H1 (cell line): ENCODE measurements around the gene VEPH1. TPM values are rescaled to one million over a fixed set of nuclear protein-coding genes. Genes with fewer than 3 reads are reported as not detected.

ENCODE experiments used
- CTCF ChIA-PET: fragments of 300-600 bp; sonication (Branson Sonifier 250); formaldehyde crosslinking; loops from one replicate; lab custom pipeline; 2021; ENCODE audit not compliant: partially characterized antibody; lab: Charles Lee
- POLR2A ChIA-PET: fragments of 300-600 bp; sonication (Branson Sonifier 250); formaldehyde crosslinking; loops from one replicate; lab custom pipeline; 2021; ENCODE audit warnings: inconsistent platforms; ENCODE audit not compliant: partially characterized antibody; lab: Charles Lee
- DNase-seq, 2 experiments: peaks; one replicate each; pipeline versions ENCODE4 v3.0.0 to v3.0.0-alpha.2; 2010 to 2022; ENCODE audit warnings: low spot score in 2 of 2, low read depth in 1 of 2, mixed read lengths in 1 of 2
- FAIRE-seq: peaks from 2 replicates; lab custom pipeline; 2011; peaks lifted over from hg19 to GRCh38; lab: Jason Lieb, UNC
- H2AFZ ChIP-seq: 2 replicates; pipeline ENCODE4 v1.8.1; 2012; ENCODE audit warnings: low read length, inconsistent platforms
- H2AK5ac ChIP-seq: 2 replicates; pipeline ENCODE4 v1.6.1; 2013; ENCODE audit warnings: low read depth, low read length
- H2BK120ac ChIP-seq: replicated peaks from 2 replicates; pipeline ENCODE3; 2013; ENCODE audit warnings: low read depth, low read length, inconsistent platforms
- H2BK12ac ChIP-seq: 2 replicates; pipeline ENCODE4 v1.6.1; 2013; ENCODE audit warnings: low read depth, low read length
- H2BK15ac ChIP-seq: 2 replicates; pipeline ENCODE4 v1.6.1; 2013; ENCODE audit warnings: low read length
- H2BK20ac ChIP-seq: 2 replicates; pipeline ENCODE4 v1.6.1; 2013; ENCODE audit warnings: low read length
- H2BK5ac ChIP-seq: 2 replicates; pipeline ENCODE4 v1.6.1; 2013; ENCODE audit warnings: low read depth, low read length
- H3K14ac ChIP-seq: 2 replicates; pipeline ENCODE4 v1.6.1; 2013; ENCODE audit warnings: inconsistent platforms; ENCODE audit not compliant: insufficient read length
- H3K18ac ChIP-seq: 2 replicates; pipeline ENCODE4 v1.6.1; 2013; ENCODE audit warnings: low read length; ENCODE audit errors: extremely low read depth
- H3K23ac ChIP-seq: 2 replicates; pipeline ENCODE4 v1.6.1; 2013; ENCODE audit warnings: inconsistent platforms; ENCODE audit not compliant: insufficient read length
- H3K23me2 ChIP-seq: 2 replicates; pipeline ENCODE4 v1.6.1; 2013; ENCODE audit warnings: low read depth, low read length
- H3K27ac ChIP-seq: 2 replicates; pipeline ENCODE4 v1.6.1; 2011; ENCODE audit warnings: low read depth, low read length, inconsistent platforms
- H3K27me3 ChIP-seq, 4 experiments: replicated peaks in 1 of 4; 1 replicate in 1 of 4; 2 replicates in 3 of 4; pipeline versions ENCODE4 v1.6.1 to v1.8.1; 2011 to 2013; ENCODE audit warnings: low read length in 3 of 4, mild to moderate bottlenecking in 3 of 4, inconsistent platforms in 2 of 4, mixed read lengths in 2 of 4, moderate library complexity in 1 of 4; ENCODE audit not compliant: control insufficient read depth in 3 of 4, insufficient read depth in 3 of 4; ENCODE audit errors: extremely low read depth in 1 of 4
- H3K36me3 ChIP-seq, 4 experiments: 2 replicates each; pipeline versions ENCODE4 v1.6.1 to v1.8.1; 2011 to 2013; ENCODE audit warnings: mild to moderate bottlenecking in 4 of 4, low read length in 3 of 4, moderate library complexity in 2 of 4, control low read depth in 1 of 4, inconsistent platforms in 1 of 4; ENCODE audit not compliant: insufficient read depth in 4 of 4, control insufficient read depth in 2 of 4
- H3K4ac ChIP-seq: replicated peaks from 2 replicates; pipeline ENCODE3; 2013; ENCODE audit warnings: low read length, low read depth, mixed read lengths, inconsistent platforms; ENCODE audit not compliant: insufficient read length
- H3K4me1 ChIP-seq, 4 experiments: replicated peaks in 1 of 4; 1 replicate in 1 of 4; 2 replicates in 3 of 4; pipeline versions ENCODE4 v1.6.1 to v1.8.1; 2011 to 2013; ENCODE audit warnings: low read length in 3 of 4, inconsistent platforms in 2 of 4, mixed read lengths in 1 of 4; ENCODE audit not compliant: insufficient read depth in 4 of 4, control insufficient read depth in 3 of 4
- H3K4me2 ChIP-seq, 2 experiments: 2 replicates each; pipeline versions ENCODE4 v1.6.1 to v1.8.1; 2011 to 2013; ENCODE audit warnings: low read depth in 2 of 2, low read length in 2 of 2, control low read depth in 1 of 2, inconsistent platforms in 1 of 2, mild to moderate bottlenecking in 1 of 2; ENCODE audit not compliant: insufficient read depth in 1 of 2
- H3K4me3 ChIP-seq, 4 experiments: fragments of 200-600, 300-600 bp in 1 of 4; sonication (generic), shearing (Covaris generic), sonication (Bioruptor Twin) in 1 of 4; 2 replicates each; pipeline versions ENCODE4 v1.5.1 to v1.8.1; 2011 to 2016; ENCODE audit warnings: low read length in 4 of 4, low read depth in 3 of 4, control low read depth in 2 of 4, inconsistent platforms in 2 of 4, mild to moderate bottlenecking in 2 of 4, mixed read lengths in 1 of 4, moderate library complexity in 1 of 4; ENCODE audit not compliant: insufficient read depth in 2 of 4; ENCODE audit errors: extremely low read depth in 1 of 4
- H3K56ac ChIP-seq: replicated peaks from 2 replicates; pipeline ENCODE3; 2013; ENCODE audit warnings: low read depth, mild to moderate bottlenecking, mixed read lengths, low read length, inconsistent platforms; ENCODE audit not compliant: insufficient read length
- H3K79me1 ChIP-seq: 2 replicates; pipeline ENCODE4 v1.6.1; 2013; ENCODE audit warnings: low read depth, low read length, control low read depth
- H3K79me2 ChIP-seq, 2 experiments: 2 replicates each; pipeline versions ENCODE4 v1.6.1 to v1.8.1; 2012 to 2013; ENCODE audit warnings: low read length in 2 of 2, mild to moderate bottlenecking in 2 of 2, inconsistent platforms in 1 of 2; ENCODE audit not compliant: insufficient read depth in 2 of 2, control insufficient read depth in 1 of 2
- H3K9ac ChIP-seq, 4 experiments: replicated peaks in 1 of 4; 1 replicate in 1 of 4; 2 replicates in 3 of 4; pipeline versions ENCODE4 v1.6.1 to v1.8.1; 2011 to 2013; ENCODE audit warnings: low read depth in 3 of 4, low read length in 3 of 4, control low read depth in 2 of 4, mild to moderate bottlenecking in 2 of 4, moderate library complexity in 2 of 4, inconsistent platforms in 1 of 4; ENCODE audit errors: extremely low read depth in 1 of 4
- H3K9me3 ChIP-seq, 2 experiments: 2 replicates each; pipeline versions ENCODE4 v1.6.1 to v1.8.1; 2012 to 2013; ENCODE audit warnings: mild to moderate bottlenecking in 2 of 2, moderate library complexity in 2 of 2, control low read depth in 1 of 2, inconsistent platforms in 1 of 2, low read depth in 1 of 2, low read length in 1 of 2, mixed read lengths in 1 of 2; ENCODE audit not compliant: insufficient read depth in 2 of 2
- H4K20me1 ChIP-seq, 2 experiments: replicated peaks in 1 of 2; 2 replicates each; pipeline versions ENCODE3 to v1.8.1; 2011 to 2013; ENCODE audit warnings: inconsistent platforms in 2 of 2, low read length in 2 of 2, mild to moderate bottlenecking in 1 of 2; ENCODE audit not compliant: insufficient read depth in 2 of 2, control insufficient read depth in 1 of 2
- H4K5ac ChIP-seq: 2 replicates; pipeline ENCODE4 v1.6.1; 2013; ENCODE audit warnings: low read length, low read depth, mixed read lengths, inconsistent platforms; ENCODE audit not compliant: insufficient read length
- H4K8ac ChIP-seq: 2 replicates; pipeline ENCODE4 v1.8.0; 2013; ENCODE audit warnings: mild to moderate bottlenecking, moderate library complexity, low read length, inconsistent platforms; ENCODE audit not compliant: insufficient read depth; ENCODE audit errors: extremely low read depth
- H4K91ac ChIP-seq: replicated peaks from 2 replicates; pipeline ENCODE3; 2013; ENCODE audit warnings: low read length, mixed read lengths, inconsistent platforms; ENCODE audit not compliant: insufficient read length
- ASH2L ChIP-seq: fragments of 200-600, 300-600 bp; sonication (generic); IDR thresholded peaks from one replicate; pipeline ENCODE4 v1.7.1; 2017; ENCODE audit warnings: low read length
- ATF2 ChIP-seq: IDR thresholded peaks from 2 replicates; pipeline ENCODE4 v1.6.1; 2012; ENCODE audit warnings: low read length, inconsistent platforms
- CBX5 ChIP-seq: fragments of 300-800, 300-1000 bp; sonication (generic); IDR thresholded peaks from 2 replicates; pipeline ENCODE4 v1.7.1; 2016; ENCODE audit warnings: antibody characterized with exemption, low read length, low read depth
- CREB1 ChIP-seq: IDR thresholded peaks from 2 replicates; pipeline ENCODE4 v1.6.1; 2012; ENCODE audit warnings: inconsistent platforms
- EZH2 ChIP-seq: fragments of 200-600 bp; sonication (generic); IDR thresholded peaks from 2 replicates; pipeline ENCODE4 v1.7.1; 2012; ENCODE audit warnings: low read depth, mild to moderate bottlenecking, moderate library complexity, low read length, inconsistent platforms; ENCODE audit not compliant: severe bottlenecking
- HDAC6 ChIP-seq: IDR thresholded peaks from one replicate; pipeline ENCODE4 v1.7.1; 2012; ENCODE audit warnings: low read depth, mild to moderate bottlenecking, inconsistent platforms, low read length, moderate library complexity
- KDM4A ChIP-seq: IDR thresholded peaks from one replicate; pipeline ENCODE4 v1.7.1; 2012; ENCODE audit warnings: low read depth, mild to moderate bottlenecking, moderate library complexity, low read length, inconsistent platforms; ENCODE audit not compliant: severe bottlenecking
- MAFK ChIP-seq: IDR thresholded peaks from 2 replicates; pipeline ENCODE4 v1.6.1; 2012; ENCODE audit warnings: low read depth, mild to moderate bottlenecking, improper control_type of control experiment, low read length
- POLR2A ChIP-seq, 2 experiments: IDR thresholded peaks; 1 replicate in 1 of 2; 2 replicates in 1 of 2; pipeline ENCODE4 v1.6.1; 2011; ENCODE audit warnings: low read depth in 2 of 2, low read length in 2 of 2, mild to moderate bottlenecking in 2 of 2; ENCODE audit errors: control extremely low read depth in 1 of 2
- SIX5 ChIP-seq: IDR thresholded peaks from 2 replicates; pipeline ENCODE4 v1.6.1; 2011; ENCODE audit warnings: mild to moderate bottlenecking, low read depth, low read length
- SP4 ChIP-seq: IDR thresholded peaks from 2 replicates; pipeline ENCODE4 v1.6.1; 2012; ENCODE audit warnings: low read length, inconsistent platforms
- SRF ChIP-seq: IDR thresholded peaks from 2 replicates; pipeline ENCODE4 v1.6.1; 2011; ENCODE audit warnings: mild to moderate bottlenecking, low read depth, low read length, moderate library complexity
- SUZ12 ChIP-seq: fragments of 200-600 bp; sonication (generic); IDR thresholded peaks from 2 replicates; pipeline ENCODE4 v1.6.1; 2012; ENCODE audit warnings: mild to moderate bottlenecking, inconsistent platforms, low read length, moderate library complexity, mixed read lengths
- TEAD4 ChIP-seq: IDR thresholded peaks from 2 replicates; pipeline ENCODE4 v1.6.1; 2012; ENCODE audit warnings: low read depth, low read length, inconsistent platforms, mixed read lengths
- WGBS, 2 experiments: shearing (Covaris generic) in 1 of 2; methylation state at CpG; one replicate each; pipeline versions ENCODE4 v1.1.6 to v1.1.7; 2013 to 2015; ENCODE audit warnings: low lambda C conversion rate in 2 of 2, mixed read lengths in 2 of 2, inconsistent platforms in 1 of 2, low coverage in 1 of 2, missing lambda C conversion rate in 1 of 2; ENCODE audit not compliant: insufficient replicate concordance in 2 of 2, insufficient coverage in 1 of 2, insufficient read length in 1 of 2; ENCODE audit errors: extremely low coverage in 1 of 2, missing lambda C conversion rate in 1 of 2; 5-methylcytosine and 5-hydroxymethylcytosine counted together
- polyA plus RNA-seq, 7 experiments: library from polyadenylated mRNA; depleted of rRNA in 3 of 7; stranded (reverse) in 5 of 7; unstranded in 2 of 7; fragments of >200 nt in 5 of 7; fragments of 200-250 nt in 2 of 7; gene quantifications; 1 replicate in 5 of 7; 2 replicates in 1 of 7; 4 replicates in 1 of 7; pipeline versions ENCODE4 v1.2.1 to v1.2.3, GENCODE V29; 2011 to 2013; ENCODE audit warnings: missing spikeins in 2 of 7, mixed read lengths in 2 of 7
- total RNA-seq: library from RNA; stranded (reverse); fragmentation: NEBNext Ultra II Directional; extraction: Animal tissue kit (Norgen Biotek cat#: 25700); gene quantifications from 2 replicates; pipeline ENCODE4 v1.2.1, GENCODE V29; 2021

The VEPH1 gene
- total and polyA plus RNA-seq, 2 of the 8 experiments (the other 6 are each of a cell fraction or from before 2014, with no cell fraction given), result 12.0 to 18.3 TPM

DNA sequence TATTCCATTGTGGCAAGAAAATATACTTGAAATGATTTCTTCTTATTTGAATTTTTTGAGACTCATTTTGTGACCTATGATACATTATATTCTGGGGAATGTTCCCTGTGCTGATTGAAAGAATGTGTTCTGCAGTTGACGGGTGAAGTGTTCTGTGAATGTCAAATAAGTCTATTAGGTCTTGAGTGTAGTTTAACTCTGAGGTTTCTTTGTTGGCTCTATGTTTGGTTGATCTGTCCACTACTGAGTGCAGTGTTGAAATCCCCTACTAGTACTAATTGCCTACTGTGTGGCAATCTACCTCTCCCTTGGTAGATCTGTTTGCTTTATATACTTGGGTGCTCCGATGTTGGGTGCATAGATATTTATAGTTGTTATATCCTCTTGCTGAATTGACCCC is 46.3 kb upstream of the VEPH1 start:
- H3K36me3 ChIP-seq, result no peaks in the 10 kb centered on the region
- H4K8ac ChIP-seq, result no peak overlapping the region
- H3K4ac ChIP-seq, result no peak overlapping the region
- H3K4me3 ChIP-seq, result no peak overlapping the region
- no peaks in the 10 kb centered on the region for H3K4me1 ChIP-seq
- no peaks in the 10 kb centered on the region for H3K23me2 ChIP-seq
- H2BK120ac ChIP-seq, result no peak overlapping the region
- H4K20me1 ChIP-seq, result no peaks in the 10 kb centered on the region
- CTCF ChIA-PET, result interaction anchor here (0.6 kb wide), 1 partner anchor 14 kb away, joined by 3 read pairs; no protein-coding TSS in a partner anchor
- WGBS, 2 experiments, result 93% methylated on average over 2 of the region's 2 CpGs; no CpG with 5 or more reads in 1 of the 2 experiments
- no peak overlapping the region for H4K91ac ChIP-seq
- no peak overlapping the region for H3K9ac ChIP-seq
- H3K27ac ChIP-seq, result no peak overlapping the region
- no peaks in the 10 kb centered on the region for H3K27me3 ChIP-seq
- H2AK5ac ChIP-seq, result no peak overlapping the region
- DNase-seq, result no peak
- no peak overlapping the region for H3K14ac ChIP-seq
- TF ChIP-seq TEAD4, result no peak
- no peak for TF ChIP-seq HDAC6
- no peak for TF ChIP-seq SRF
- no peak for TF ChIP-seq ASH2L
- no peak for TF ChIP-seq SP4
- TF ChIP-seq CBX5, result no peak
- TF ChIP-seq EZH2, result no peak
- TF ChIP-seq CREB1, result no peak
- TF ChIP-seq KDM4A, result no peak
- TF ChIP-seq SUZ12, result no peak
- no peak for TF ChIP-seq POLR2A (IDR thresholded peaks at IDR 0.05; ENCODE audit: control extremely low read depth in 1 of 2, low read depth in 2 of 2, low read length in 2 of 2)
- no peak for TF ChIP-seq MAFK
- no peak for TF ChIP-seq ATF2
- TF ChIP-seq SIX5, result no peak
- H3K79me2 ChIP-seq, result no peaks in the 10 kb centered on the region
- no peaks in the 10 kb centered on the region for H3K79me1 ChIP-seq
- no peak overlapping the region for H2BK20ac ChIP-seq
- no peak overlapping the region for H3K4me2 ChIP-seq
- no peak for FAIRE-seq
- H2BK15ac ChIP-seq, result no peak overlapping the region
- H3K9me3 ChIP-seq, result no peaks in the 10 kb centered on the region
- H2AFZ ChIP-seq, result no peak overlapping the region
- H2BK5ac ChIP-seq, result no peak overlapping the region
- H3K56ac ChIP-seq, result no peak overlapping the region
- H3K18ac ChIP-seq, result no peak overlapping the region
- no peak overlapping the region for H3K23ac ChIP-seq
- H4K5ac ChIP-seq, result no peak overlapping the region
- no peak overlapping the region for H2BK12ac ChIP-seq
- POLR2A ChIA-PET, result no interaction called here
